Astrocyte (in vitro differentiated cells and primary cell): Measurements from ENCODE around the gene KCP.

ENCODE experiments used
- EZH2 ChIP-seq: IDR thresholded peaks from 2 replicates; pipeline ENCODE4 v1.6.1; 2012; ENCODE audit warnings: mild to moderate bottlenecking, low read length, inconsistent platforms; ENCODE audit not compliant: insufficient read depth
- TF ChIP-seq, protein P1 (sequence below): IDR thresholded peaks from 2 replicates; pipeline ENCODE4 v1.5.1; 2011; ENCODE audit warnings: low read depth, mild to moderate bottlenecking, inconsistent platforms, low read length, moderate library complexity; ENCODE audit not compliant: insufficient read depth

DNA sequence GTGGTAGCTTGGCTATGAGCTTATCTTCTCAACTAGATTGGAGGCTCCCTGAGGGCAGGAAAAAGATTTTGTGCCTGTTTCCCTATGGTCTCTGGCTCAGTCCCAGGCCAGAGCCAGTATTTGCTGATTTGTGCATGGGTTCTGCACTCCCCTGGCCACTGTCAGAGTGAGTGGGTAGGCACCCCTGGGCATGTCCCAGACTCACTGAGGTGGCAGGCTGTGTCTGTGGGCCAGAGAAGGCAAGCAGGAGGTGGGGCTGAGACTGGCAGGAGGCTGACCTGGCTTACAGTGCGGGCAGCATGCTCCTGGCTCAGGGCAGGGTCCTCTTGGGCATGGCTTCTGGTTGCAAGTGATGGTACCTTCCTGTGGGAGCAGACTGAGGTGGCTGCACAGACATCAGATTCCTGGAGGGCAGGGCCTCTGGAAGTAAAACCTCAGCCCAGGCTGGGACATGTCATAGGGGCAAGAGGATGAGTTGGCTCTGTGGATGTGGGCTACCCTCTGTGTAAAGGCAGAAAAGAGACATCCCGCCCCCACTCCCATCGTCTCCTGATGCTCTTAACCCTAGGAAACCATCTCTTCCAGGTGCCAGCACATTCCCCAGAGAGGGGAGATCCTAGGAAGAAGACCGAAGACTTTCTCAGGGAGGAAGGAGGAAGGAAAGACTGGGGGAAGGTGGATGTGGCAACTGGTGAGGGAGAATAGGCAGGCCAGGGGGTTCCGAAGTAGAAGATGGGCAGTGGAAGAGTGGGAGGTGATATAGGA is 4.3 kb downstream of the KCP start:
- TF ChIP-seq, protein P1, sequence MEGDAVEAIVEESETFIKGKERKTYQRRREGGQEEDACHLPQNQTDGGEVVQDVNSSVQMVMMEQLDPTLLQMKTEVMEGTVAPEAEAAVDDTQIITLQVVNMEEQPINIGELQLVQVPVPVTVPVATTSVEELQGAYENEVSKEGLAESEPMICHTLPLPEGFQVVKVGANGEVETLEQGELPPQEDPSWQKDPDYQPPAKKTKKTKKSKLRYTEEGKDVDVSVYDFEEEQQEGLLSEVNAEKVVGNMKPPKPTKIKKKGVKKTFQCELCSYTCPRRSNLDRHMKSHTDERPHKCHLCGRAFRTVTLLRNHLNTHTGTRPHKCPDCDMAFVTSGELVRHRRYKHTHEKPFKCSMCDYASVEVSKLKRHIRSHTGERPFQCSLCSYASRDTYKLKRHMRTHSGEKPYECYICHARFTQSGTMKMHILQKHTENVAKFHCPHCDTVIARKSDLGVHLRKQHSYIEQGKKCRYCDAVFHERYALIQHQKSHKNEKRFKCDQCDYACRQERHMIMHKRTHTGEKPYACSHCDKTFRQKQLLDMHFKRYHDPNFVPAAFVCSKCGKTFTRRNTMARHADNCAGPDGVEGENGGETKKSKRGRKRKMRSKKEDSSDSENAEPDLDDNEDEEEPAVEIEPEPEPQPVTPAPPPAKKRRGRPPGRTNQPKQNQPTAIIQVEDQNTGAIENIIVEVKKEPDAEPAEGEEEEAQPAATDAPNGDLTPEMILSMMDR: no peak
- TF ChIP-seq EZH2: no peak
